Activated T-cell treated with anti-CD3 and anti-CD28 coated beads, Interleukin-2, amount 50 U/mL, for 72 hours (primary cell): ENCODE data around the gene IL22RA1. TPM values are rescaled to one million over a fixed set of nuclear protein-coding genes. Genes with fewer than 3 reads are reported as not detected.

Experiments
- ATAC-seq, 2 donors: fragments of 150-1000 bp; cut with Tn5 transposase; replicated peaks in 1 of 2; 2 replicates each; pipeline ENCODE4 v1.10.0; 2021; ENCODE audit warnings: moderate library complexity in 2 of 2, mild to moderate bottlenecking in 1 of 2
- DNase-seq, 2 donors: peaks; one replicate each; pipeline ENCODE4 v3.0.0; 2021 to 2022; ENCODE audit warnings: mixed read lengths in 1 of 2
- H3K27ac Mint-ChIP-seq: one replicate; pipeline ENCODE4 v1.8.0; 2022; ENCODE audit warnings: mild to moderate bottlenecking, moderate library complexity, mixed read lengths
- H3K27me3 Mint-ChIP-seq: one replicate; pipeline ENCODE4 v1.8.0; 2022; ENCODE audit warnings: low read depth, mixed read lengths
- H3K36me3 Mint-ChIP-seq, 2 donors: one replicate each; pipeline ENCODE4 v1.8.0; 2022; ENCODE audit warnings: mixed read lengths in 2 of 2, mild to moderate bottlenecking in 1 of 2; ENCODE audit not compliant: insufficient read depth in 2 of 2
- H3K4me1 Mint-ChIP-seq: one replicate; pipeline ENCODE4 v1.8.0; 2022; ENCODE audit warnings: low read depth, mixed read lengths
- H3K4me3 Mint-ChIP-seq, 2 donors: one replicate each; pipeline ENCODE4 v1.8.0; 2022; ENCODE audit warnings: mild to moderate bottlenecking in 2 of 2, mixed read lengths in 2 of 2, moderate library complexity in 2 of 2
- H3K9me3 Mint-ChIP-seq, 2 donors: one replicate each; pipeline ENCODE4 v1.8.0; 2022; ENCODE audit warnings: mixed read lengths in 2 of 2
- total RNA-seq, 2 donors: library from RNA; stranded (reverse); gene quantifications; one replicate each; pipeline ENCODE4 v1.2.3, GENCODE V29; 2022

The IL22RA1 gene
- total RNA-seq, 2 donors from 2014 or later: not detected

- H3K27me3 Mint-ChIP-seq: peaks cover 12% of the 10 kb centered on the region
- H3K4me3 Mint-ChIP-seq: no peak overlapping the region
- H3K4me1 Mint-ChIP-seq: no peaks in the 10 kb centered on the region
- no peaks in the 10 kb centered on the region for H3K9me3 Mint-ChIP-seq
- H3K36me3 Mint-ChIP-seq: no peaks in the 10 kb centered on the region
- ATAC-seq (no peak), DNase-seq (no peak)
- no peak overlapping the region for H3K27ac Mint-ChIP-seq
Observed at GRCh38 chr1:24140741-24141181, 2.2 kb downstream of the IL22RA1 start.

- no peak for DNase-seq
- no peak overlapping the region for H3K27ac Mint-ChIP-seq
- H3K4me1 Mint-ChIP-seq: no peaks in the 10 kb centered on the region
- H3K9me3 Mint-ChIP-seq: peaks cover 0 to 2% of the 10 kb centered on the region in 2 donors
- H3K27me3 Mint-ChIP-seq: peaks cover 14% of the 10 kb centered on the region
- peaks cover 0 to 2% of the 10 kb centered on the region in 2 donors for H3K36me3 Mint-ChIP-seq
- no peak overlapping the region for H3K4me3 Mint-ChIP-seq
- ATAC-seq: no peak
Observed at GRCh38 chr1:24139841-24140425, 3.0 kb downstream of the IL22RA1 start.

- H3K4me3 Mint-ChIP-seq: no peak overlapping the region
- no peaks in the 10 kb centered on the region for H3K4me1 Mint-ChIP-seq
- no peak for DNase-seq
- peaks cover 12% of the 10 kb centered on the region for H3K27me3 Mint-ChIP-seq
- H3K27ac Mint-ChIP-seq: no peak overlapping the region
- H3K9me3 Mint-ChIP-seq: peaks cover 0 to 4% of the 10 kb centered on the region in 2 donors
- ATAC-seq: no peak
- peaks cover 0 to 2% of the 10 kb centered on the region in 2 donors for H3K36me3 Mint-ChIP-seq
Observed at GRCh38 chr1:24139222-24139489, 3.8 kb downstream of the IL22RA1 start.

- no peaks in the 10 kb centered on the region for H3K4me1 Mint-ChIP-seq
- H3K36me3 Mint-ChIP-seq: peaks cover 0 to 2% of the 10 kb centered on the region in 2 donors
- peaks cover 12% of the 10 kb centered on the region for H3K27me3 Mint-ChIP-seq
- ATAC-seq (no peak), DNase-seq (no peak)
- no peak overlapping the region for H3K4me3 Mint-ChIP-seq
- no peak overlapping the region for H3K27ac Mint-ChIP-seq
- peaks cover 0 to 4% of the 10 kb centered on the region in 2 donors for H3K9me3 Mint-ChIP-seq
Observed at GRCh38 chr1:24138476-24139221, 4.3 kb downstream of the IL22RA1 start.

GRCh38 chr1:24136956-24137539, 5.9 kb downstream of the IL22RA1 start:
- Mint-ChIP-seq H3K36me3 (peaks cover 0 to 2% of the 10 kb centered on the region in 2 donors), H3K9me3 (peaks cover 0 to 4% of the 10 kb centered on the region in 2 donors)

GRCh38 chr1:24134376-24134775, 8.6 kb downstream of the IL22RA1 start:
- Mint-ChIP-seq H3K4me3 (no peak overlapping the region), H3K9me3 (peaks cover 5 to 9% of the 10 kb centered on the region in 2 donors), H3K27ac (no peak overlapping the region), H3K27me3 (peaks cover 12% of the 10 kb centered on the region), H3K4me1 (no peaks in the 10 kb centered on the region), H3K36me3 (peaks cover 5% of the 10 kb centered on the region in 2 donors)
- no peak for ATAC-seq
- no peak for DNase-seq

More at GRCh38 chr1:24136956-24137539, 5.9 kb downstream of the IL22RA1 start:
- peaks cover 12% of the 10 kb centered on the region for H3K27me3 Mint-ChIP-seq
- ATAC-seq (no peak), DNase-seq (no peak)
- H3K4me1 Mint-ChIP-seq: no peaks in the 10 kb centered on the region
- H3K4me3 Mint-ChIP-seq: no peak overlapping the region
- no peak overlapping the region for H3K27ac Mint-ChIP-seq

- no peak for ATAC-seq
- Mint-ChIP-seq H3K27ac (no peak overlapping the region), H3K9me3 (peaks cover 8 to 12% of the 10 kb centered on the region in 2 donors)
Observed at GRCh38 chr1:24133819-24134218, 9.1 kb downstream of the IL22RA1 start.

GRCh38 chr1:24130385-24130784, 12.6 kb downstream of the IL22RA1 start:
- Mint-ChIP-seq H3K27ac (no peak overlapping the region), H3K4me1 (no peaks in the 10 kb centered on the region), H3K4me3 (no peak overlapping the region), H3K27me3 (peaks cover 21% of the 10 kb centered on the region), H3K36me3 (peaks cover 4 to 5% of the 10 kb centered on the region in 2 donors), H3K9me3 (peaks cover 8 to 11% of the 10 kb centered on the region in 2 donors)
- no peak for ATAC-seq
- no peak for DNase-seq

More at GRCh38 chr1:24133819-24134218, 9.1 kb downstream of the IL22RA1 start:
- H3K27me3 Mint-ChIP-seq: peaks cover 17% of the 10 kb centered on the region
- no peak for DNase-seq
- H3K4me1 Mint-ChIP-seq: no peaks in the 10 kb centered on the region
- H3K4me3 Mint-ChIP-seq: no peak overlapping the region
- H3K36me3 Mint-ChIP-seq: peaks cover 5% of the 10 kb centered on the region in 2 donors

GRCh38 chr1:24127801-24128363, 15.1 kb downstream of the IL22RA1 start:
- Mint-ChIP-seq H3K36me3 (peaks cover 3 to 5% of the 10 kb centered on the region in 2 donors), H3K4me3 (no peak overlapping the region), H3K27ac (no peak overlapping the region), H3K27me3 (peaks cover 15% of the 10 kb centered on the region), H3K4me1 (no peaks in the 10 kb centered on the region), H3K9me3 (peaks cover 8% of the 10 kb centered on the region in 2 donors)
- DNase-seq (no peak), ATAC-seq (no peak)

- no peak for DNase-seq
- no peak overlapping the region for H3K27ac Mint-ChIP-seq
- H3K36me3 Mint-ChIP-seq: peaks cover 3 to 5% of the 10 kb centered on the region in 2 donors
- H3K9me3 Mint-ChIP-seq: peaks cover 8% of the 10 kb centered on the region in 2 donors
- peaks cover 15% of the 10 kb centered on the region for H3K27me3 Mint-ChIP-seq
- no peaks in the 10 kb centered on the region for H3K4me1 Mint-ChIP-seq
- no peak for ATAC-seq
- H3K4me3 Mint-ChIP-seq: no peak overlapping the region
Observed at GRCh38 chr1:24127134-24127800, 15.7 kb downstream of the IL22RA1 start.

- ATAC-seq (no peak), DNase-seq (no peak)
- Mint-ChIP-seq H3K4me1 (no peaks in the 10 kb centered on the region), H3K27me3 (peaks cover 15% of the 10 kb centered on the region), H3K27ac (no peak overlapping the region), H3K36me3 (peaks cover 3 to 5% of the 10 kb centered on the region in 2 donors), H3K9me3 (peaks cover 8% of the 10 kb centered on the region in 2 donors), H3K4me3 (no peak overlapping the region)
Observed at GRCh38 chr1:24126672-24127023, 16.3 kb downstream of the IL22RA1 start.

- no peak for DNase-seq
- no peaks in the 10 kb centered on the region for H3K4me1 Mint-ChIP-seq
- peaks cover 8% of the 10 kb centered on the region in 2 donors for H3K9me3 Mint-ChIP-seq
- H3K27ac Mint-ChIP-seq: no peak overlapping the region
- no peak overlapping the region for H3K4me3 Mint-ChIP-seq
- H3K36me3 Mint-ChIP-seq: peaks cover 3 to 5% of the 10 kb centered on the region in 2 donors
- peak in 1 of 2 donors; percentile 75 for ATAC-seq
- peaks cover 15% of the 10 kb centered on the region for H3K27me3 Mint-ChIP-seq
Observed at GRCh38 chr1:24126018-24126671, 16.8 kb downstream of the IL22RA1 start.
